ENCODE measurements around the gene TIGD4. TPM values are rescaled to one million over a fixed set of nuclear protein-coding genes. Genes with fewer than 3 reads are reported as not detected.

TIGD4 gene
- under 0.01 and 0.38 TPM in 2 replicates for total RNA-seq

DNA sequence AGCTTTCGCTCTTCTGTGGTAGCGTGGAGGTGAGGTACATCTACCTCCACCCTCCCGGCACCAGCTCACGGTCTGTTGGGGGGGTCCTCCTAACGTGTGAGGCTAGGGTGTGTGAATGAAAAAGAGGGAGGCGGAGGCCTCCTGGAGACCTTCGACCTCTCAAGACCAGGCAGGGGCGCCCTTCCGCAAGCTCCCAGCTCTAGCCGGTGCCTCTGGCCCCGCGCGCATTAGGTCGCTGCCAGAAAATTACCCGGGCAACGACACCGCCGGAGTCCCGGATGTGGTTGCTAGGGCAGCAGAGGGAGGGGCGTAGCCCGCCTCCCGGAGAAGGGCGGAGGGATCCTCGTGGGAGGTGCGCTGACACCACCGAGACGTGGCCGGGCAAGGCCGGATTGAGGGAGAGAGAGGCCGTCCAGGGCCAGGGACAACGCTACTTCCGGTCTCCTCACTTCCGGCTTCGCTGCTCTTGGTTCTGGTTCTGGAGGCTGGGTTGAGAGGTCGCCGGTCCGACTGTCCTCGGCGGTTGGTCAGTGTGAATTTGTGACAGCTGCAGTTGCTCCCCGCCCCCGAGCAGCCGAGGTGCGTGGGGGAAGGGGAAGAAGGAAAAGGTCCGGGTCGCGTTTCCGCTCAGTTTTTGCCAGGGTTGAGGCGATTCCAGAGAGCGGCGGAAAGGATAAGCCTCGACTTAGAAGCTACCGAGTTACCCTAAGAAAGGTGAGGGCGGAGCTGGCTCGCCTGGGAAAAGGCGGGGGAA is at the start of gene TIGD4, which contains the start of gene ARFIP1:
Gene TIGD4 (minus strand): TSS at position 218 of the 754 bp plus-strand sequence. CDS start 8,726 bp downstream, outside the sequence.
Gene ARFIP1 (plus strand): TSS at position 442 of the 754 bp plus-strand sequence. CDS start 49,680 bp downstream, outside the sequence.
- peak within 1 kb of the TSS; percentile 74 for H3K4me3 ChIP-seq (ENCODE audit: low read depth, low read length)
- DNase-seq (ENCODE audit: low read depth) (peak; percentile 92), FAIRE-seq (peak; percentile 47)
- H3K27me3 ChIP-seq (ENCODE audit: control insufficient read depth, insufficient read depth, low read length) = no peaks in the 10 kb centered on the region
- peaks cover 2% of the 10 kb centered on the region for H3K36me3 ChIP-seq (ENCODE audit: control insufficient read depth, insufficient read depth, low read length)
- TF ChIP-seq CTCF (IDR thresholded peaks at IDR 0.05; ENCODE audit: insufficient read depth, low read length, severe bottlenecking) = peak; percentile 8

GRCh38 chr4:152828122-152828521 is 48.6 kb upstream of the TIGD4 start:
- DNase-seq (ENCODE audit: low read depth) (peak; percentile 20), FAIRE-seq (no peak)
- H3K36me3 ChIP-seq (ENCODE audit: control insufficient read depth, insufficient read depth, low read length) = no peaks in the 10 kb centered on the region
- no peaks in the 10 kb centered on the region for H3K27me3 ChIP-seq (ENCODE audit: control insufficient read depth, insufficient read depth, low read length)
- no peak overlapping the region for H3K4me3 ChIP-seq (ENCODE audit: low read depth, low read length)
- no peak for TF ChIP-seq CTCF (IDR thresholded peaks at IDR 0.05; ENCODE audit: insufficient read depth, low read length, severe bottlenecking)

DNA sequence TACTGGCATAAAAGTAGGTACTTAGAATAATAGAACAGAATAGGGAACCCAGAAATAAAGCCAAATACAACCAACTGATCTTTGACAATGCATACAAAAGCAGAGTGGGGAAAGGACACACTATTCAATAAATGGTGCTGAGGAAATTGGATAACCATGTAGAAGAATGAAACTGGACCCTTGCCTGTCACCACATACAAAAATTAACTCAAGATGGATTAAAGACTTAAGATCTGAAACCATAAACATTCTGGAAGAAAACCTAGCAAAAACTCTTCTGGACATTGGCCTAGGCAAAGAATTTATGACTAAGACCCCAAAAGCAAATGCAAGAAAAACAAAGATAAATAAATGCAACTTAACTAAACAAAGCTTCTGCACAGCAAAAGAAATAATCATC is 45.8 kb upstream of the TIGD4 start:
- no peak for FAIRE-seq
- H3K36me3 ChIP-seq (ENCODE audit: control insufficient read depth, insufficient read depth, low read length) = no peaks in the 10 kb centered on the region
- no peaks in the 10 kb centered on the region for H3K27me3 ChIP-seq (ENCODE audit: control insufficient read depth, insufficient read depth, low read length)
- no peak overlapping the region for H3K4me3 ChIP-seq (ENCODE audit: low read depth, low read length)
- no peak for DNase-seq (ENCODE audit: low read depth)
- TF ChIP-seq CTCF (IDR thresholded peaks at IDR 0.05; ENCODE audit: insufficient read depth, low read length, severe bottlenecking) = no peak

- Histone ChIP-seq H3K36me3 (ENCODE audit: control insufficient read depth, insufficient read depth, low read length) (no peaks in the 10 kb centered on the region), H3K4me3 (ENCODE audit: low read depth, low read length) (no peak overlapping the region), H3K27me3 (ENCODE audit: control insufficient read depth, insufficient read depth, low read length) (no peaks in the 10 kb centered on the region)
- TF ChIP-seq CTCF (IDR thresholded peaks at IDR 0.05; ENCODE audit: insufficient read depth, low read length, severe bottlenecking) = no peak
- DNase-seq (ENCODE audit: low read depth) (no peak), FAIRE-seq (no peak)
Measured at GRCh38 chr4:152824561-152824960, 45.0 kb upstream of the TIGD4 start.

DNA sequence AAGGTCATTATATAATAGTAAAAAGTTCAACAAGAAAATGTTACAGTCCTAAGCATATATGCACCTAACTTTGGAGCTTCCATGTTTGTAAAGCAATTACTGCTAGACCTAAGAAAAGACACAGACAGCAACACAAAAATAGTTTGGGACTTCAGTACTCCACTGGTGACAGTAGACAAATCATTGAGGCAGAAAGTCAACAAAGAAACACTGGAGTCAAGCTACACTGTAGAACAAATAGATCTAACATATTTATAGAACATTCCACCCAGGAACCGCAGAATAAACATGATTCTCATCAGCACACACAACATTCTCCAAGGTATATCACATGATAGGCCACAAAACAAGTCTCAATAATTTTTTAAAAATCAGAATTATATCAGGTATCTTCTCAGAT is 42.8 kb upstream of the TIGD4 start:
- no peak for FAIRE-seq
- Histone ChIP-seq H3K36me3 (ENCODE audit: control insufficient read depth, insufficient read depth, low read length) (no peaks in the 10 kb centered on the region), H3K27me3 (ENCODE audit: control insufficient read depth, insufficient read depth, low read length) (no peaks in the 10 kb centered on the region), H3K4me3 (ENCODE audit: low read depth, low read length) (no peak overlapping the region)
- no peak for TF ChIP-seq CTCF (IDR thresholded peaks at IDR 0.05; ENCODE audit: insufficient read depth, low read length, severe bottlenecking)
- DNase-seq (ENCODE audit: low read depth) = no peak
